GM19395 (cell line): Measurements from ENCODE around the gene ARHGEF37.
"Not testable (repeated sequence)": the region's sequence is repeated elsewhere in the genome, so short reads cannot be mapped to it uniquely, and the experiment has no call there.

Experiments used
- ATAC-seq: cut with Tn5 transposase; IDR thresholded peaks from one replicate; pipeline ENCODE4 v1.9.1; 2021; ENCODE audit warnings: mild to moderate bottlenecking, moderate library complexity; ENCODE audit not compliant: unreplicated experiment

The ARHGEF37 gene

GRCh38 chr5:149581192-149581861, at the start of gene ARHGEF37:
Gene ARHGEF37 (plus strand): TSS chr5:149581498. CDS start chr5:149597770, 16,272 bp downstream.
- ATAC-seq = no peak

GRCh38 chr5:149532413-149532812, 48.9 kb upstream of the ARHGEF37 start:
- ATAC-seq = no peak

GRCh38 chr5:149535787-149536186, 45.5 kb upstream of the ARHGEF37 start:
- ATAC-seq = not testable (repeated sequence)

GRCh38 chr5:149537374-149537975, 43.8 kb upstream of the ARHGEF37 start:
- no peak for ATAC-seq

- ATAC-seq = no peak
These were observed 41.2 kb upstream of the ARHGEF37 start for GRCh38 chr5:149540089-149540488.

GRCh38 chr5:149541893-149542292, 39.4 kb upstream of the ARHGEF37 start:
- ATAC-seq = no peak

- ATAC-seq = no peak
These were observed 37.8 kb upstream of the ARHGEF37 start for GRCh38 chr5:149543361-149544027.

GRCh38 chr5:149544028-149544420, 37.3 kb upstream of the ARHGEF37 start:
- no peak for ATAC-seq

GRCh38 chr5:149545327-149545726, 36.0 kb upstream of the ARHGEF37 start:
- ATAC-seq = no peak

GRCh38 chr5:149546974-149547373, 34.3 kb upstream of the ARHGEF37 start:
- ATAC-seq = no peak

GRCh38 chr5:149549461-149550267, 31.6 kb upstream of the ARHGEF37 start:
- ATAC-seq = peak; percentile 32

GRCh38 chr5:149550268-149550583, 31.1 kb upstream of the ARHGEF37 start:
- ATAC-seq = no peak

GRCh38 chr5:149550594-149551226, 30.6 kb upstream of the ARHGEF37 start:
- peak; percentile 9 for ATAC-seq

GRCh38 chr5:149551227-149552037, 29.9 kb upstream of the ARHGEF37 start, which contains the start of gene CSNK1A1:
Gene CSNK1A1 (minus strand): TSS chr5:149551439. CDS start chr5:149550964, 475 bp downstream.
- ATAC-seq = peak; percentile 91

GRCh38 chr5:149552038-149552494, 29.2 kb upstream of the ARHGEF37 start:
- no peak for ATAC-seq

- no peak for ATAC-seq
These were observed 28.6 kb upstream of the ARHGEF37 start for GRCh38 chr5:149552553-149553160.

GRCh38 chr5:149559706-149560105, 21.6 kb upstream of the ARHGEF37 start:
- no peak for ATAC-seq

GRCh38 chr5:149561848-149562247, 19.4 kb upstream of the ARHGEF37 start:
- no peak for ATAC-seq

- ATAC-seq = no peak
These were observed 17.8 kb upstream of the ARHGEF37 start for GRCh38 chr5:149563466-149563865.
